HG03442 (cell line): Measurements from ENCODE around the gene CDH26.

Source experiments
- ATAC-seq: cut with Tn5 transposase; IDR thresholded peaks from one replicate; pipeline ENCODE4 v1.9.1; 2021; ENCODE audit warnings: mild to moderate bottlenecking, moderate library complexity; ENCODE audit not compliant: unreplicated experiment

Gene CDH26

GRCh38 chr20:59958123-59958522, at the start of gene CDH26:
Gene CDH26, plus strand, starts transcription at chr20:59958423. Its CDS starts 304 bp downstream, at chr20:59958727.
- ATAC-seq, result no peak

- ATAC-seq, result no peak
Measured at GRCh38 chr20:59908855-59909254, 49.4 kb upstream of the CDH26 start.

GRCh38 chr20:59911041-59911440, 47.2 kb upstream of the CDH26 start:
- no peak for ATAC-seq

- no peak for ATAC-seq
Measured at GRCh38 chr20:59912609-59913008, 45.6 kb upstream of the CDH26 start.

GRCh38 chr20:59920944-59921343, 37.3 kb upstream of the CDH26 start:
- ATAC-seq, result no peak

- ATAC-seq, result no peak
Measured at GRCh38 chr20:59923514-59923913, 34.7 kb upstream of the CDH26 start.

- no peak for ATAC-seq
Measured at GRCh38 chr20:59925359-59925758, 32.9 kb upstream of the CDH26 start.

- no peak for ATAC-seq
Measured at GRCh38 chr20:59925899-59926298, 32.3 kb upstream of the CDH26 start.

- no peak for ATAC-seq
Measured at GRCh38 chr20:59931511-59932312, 26.5 kb upstream of the CDH26 start.

- ATAC-seq, result no peak
Measured at GRCh38 chr20:59932616-59933295, 25.5 kb upstream of the CDH26 start.

- peak; percentile 37 for ATAC-seq
Measured at GRCh38 chr20:59933296-59933848, 24.9 kb upstream of the CDH26 start, which contains the start of gene SYCP2. Gene SYCP2, minus strand, starts transcription at chr20:59933637. Its CDS starts 11,224 bp downstream, at chr20:59922413.

GRCh38 chr20:59933849-59934585, 24.2 kb upstream of the CDH26 start:
- peak; percentile 85 for ATAC-seq

- ATAC-seq, result no peak
Measured at GRCh38 chr20:59935457-59936185, 22.6 kb upstream of the CDH26 start.

- ATAC-seq, result no peak
Measured at GRCh38 chr20:59936409-59936808, 21.8 kb upstream of the CDH26 start.

GRCh38 chr20:59937150-59937549, 21.1 kb upstream of the CDH26 start:
- ATAC-seq, result no peak

GRCh38 chr20:59938221-59938620, 20.0 kb upstream of the CDH26 start:
- ATAC-seq, result no peak

GRCh38 chr20:59938696-59939051, 19.5 kb upstream of the CDH26 start:
- no peak for ATAC-seq

- ATAC-seq, result peak; percentile 21
Measured at GRCh38 chr20:59939052-59939878, 19.0 kb upstream of the CDH26 start.

- peak; percentile 34 for ATAC-seq
Measured at GRCh38 chr20:59939879-59940128, 18.4 kb upstream of the CDH26 start.
